Trophoblast cell (in vitro differentiated cells and primary cell): ENCODE results near the gene CDAN1.

Experiments used
- DNase-seq, 2 donors: peaks; one replicate each; pipeline ENCODE4 v3.0.0-alpha.2; 2016
- H2AFZ ChIP-seq: 2 replicates; pipeline ENCODE4 v1.6.1; 2013; ENCODE audit warnings: low read length, moderate library complexity, mild to moderate bottlenecking; ENCODE audit not compliant: insufficient read depth, poor library complexity
- H2AK5ac ChIP-seq: 2 replicates; pipeline ENCODE4 v1.6.1; 2013; ENCODE audit warnings: mild to moderate bottlenecking, low read length
- H2BK120ac ChIP-seq: 2 replicates; pipeline ENCODE4 v1.6.1; 2013; ENCODE audit warnings: low read length, mild to moderate bottlenecking, moderate library complexity; ENCODE audit not compliant: insufficient read depth, poor library complexity
- H2BK12ac ChIP-seq: 2 replicates; pipeline ENCODE4 v1.6.1; 2013; ENCODE audit warnings: mild to moderate bottlenecking, low read length, moderate library complexity
- H2BK5ac ChIP-seq: 2 replicates; pipeline ENCODE4 v1.6.1; 2013; ENCODE audit warnings: low read length, low read depth, moderate library complexity, mild to moderate bottlenecking; ENCODE audit not compliant: poor library complexity
- H3K14ac ChIP-seq: 2 replicates; pipeline ENCODE4 v1.6.1; 2013; ENCODE audit warnings: mild to moderate bottlenecking, low read length
- H3K18ac ChIP-seq: 2 replicates; pipeline ENCODE4 v1.6.1; 2013; ENCODE audit warnings: mild to moderate bottlenecking, low read length
- H3K23ac ChIP-seq: 2 replicates; pipeline ENCODE4 v1.6.1; 2013; ENCODE audit warnings: low read length
- H3K27ac ChIP-seq: 2 replicates; pipeline ENCODE4 v1.5.1; 2013; ENCODE audit warnings: low read depth, mild to moderate bottlenecking, inconsistent platforms, low read length, moderate library complexity
- H3K27me3 ChIP-seq: 2 replicates; pipeline ENCODE4 v1.6.1; 2013; ENCODE audit warnings: inconsistent platforms, mild to moderate bottlenecking, low read length, moderate library complexity; ENCODE audit not compliant: insufficient read depth
- H3K36me3 ChIP-seq, 2 experiments: 1 replicate in 1 of 2; 2 replicates in 1 of 2; pipeline ENCODE4 v1.6.1; 2013; ENCODE audit warnings: low read length in 2 of 2, mild to moderate bottlenecking in 2 of 2, moderate library complexity in 1 of 2; ENCODE audit not compliant: insufficient read depth in 2 of 2, control insufficient read depth in 1 of 2
- H3K4ac ChIP-seq: 2 replicates; pipeline ENCODE4 v1.6.1; 2013; ENCODE audit warnings: low read depth, mild to moderate bottlenecking, low read length, moderate library complexity
- H3K4me1 ChIP-seq, 2 experiments: 1 replicate in 1 of 2; 2 replicates in 1 of 2; pipeline ENCODE4 v1.6.1; 2013; ENCODE audit warnings: low read length in 2 of 2, mild to moderate bottlenecking in 2 of 2, moderate library complexity in 1 of 2; ENCODE audit not compliant: insufficient read depth in 2 of 2, control insufficient read depth in 1 of 2
- H3K4me2 ChIP-seq: 2 replicates; pipeline ENCODE4 v1.6.1; 2013; ENCODE audit warnings: inconsistent platforms, mild to moderate bottlenecking, low read length, moderate library complexity
- H3K4me3 ChIP-seq: 2 replicates; pipeline ENCODE4 v1.5.1; 2013; ENCODE audit warnings: mild to moderate bottlenecking, low read depth, low read length, inconsistent platforms
- H3K79me1 ChIP-seq: one replicate; pipeline ENCODE4 v1.6.1; 2013; ENCODE audit warnings: low read length
- H3K79me2 ChIP-seq: 2 replicates; pipeline ENCODE4 v1.6.1; 2013; ENCODE audit warnings: low read length, mild to moderate bottlenecking; ENCODE audit not compliant: control insufficient read depth, insufficient read depth, poor library complexity
- H3K9ac ChIP-seq: 2 replicates; pipeline ENCODE4 v1.6.1; 2013; ENCODE audit warnings: mild to moderate bottlenecking, low read length
- H3K9me3 ChIP-seq: 2 replicates; pipeline ENCODE4 v1.6.1; 2013; ENCODE audit warnings: low read depth, mild to moderate bottlenecking, control low read depth, inconsistent platforms, low read length; ENCODE audit not compliant: insufficient read depth
- H4K12ac ChIP-seq: 2 replicates; pipeline ENCODE4 v1.6.1; 2013; ENCODE audit warnings: low read depth, mild to moderate bottlenecking, low read length, moderate library complexity
- H4K8ac ChIP-seq: 2 replicates; pipeline ENCODE4 v1.6.1; 2013; ENCODE audit warnings: low read depth, mild to moderate bottlenecking, low read length, moderate library complexity
- H4K91ac ChIP-seq: one replicate; pipeline ENCODE4 v1.6.1; 2013; ENCODE audit warnings: low read depth, mild to moderate bottlenecking, low read length, moderate library complexity
- WGBS: extraction: QIAGEN DNeasy Blood & Tissue Kit; methylation state at CpG from one replicate; pipeline ENCODE4 v1.1.7; 2013; ENCODE audit warnings: missing lambda C conversion rate; ENCODE audit not compliant: insufficient read length, insufficient coverage; ENCODE audit errors: extremely low coverage; 5-methylcytosine and 5-hydroxymethylcytosine counted together

Gene CDAN1

GRCh38 chr15:42742149-42742548, 5.2 kb upstream of the CDAN1 start:
- Histone ChIP-seq H3K79me2 (peaks cover 1% of the 10 kb centered on the region), H2AK5ac (no peak overlapping the region), H4K91ac (no peak overlapping the region), H3K27ac (no peak overlapping the region), H3K9me3 (no peaks in the 10 kb centered on the region), H4K12ac (no peak overlapping the region), H3K23ac (no peak overlapping the region), H3K4ac (no peak overlapping the region), H3K18ac (no peak overlapping the region), H3K14ac (no peak overlapping the region), H2AFZ (no peak overlapping the region), H3K9ac (no peak overlapping the region), H4K8ac (no peak overlapping the region), H3K4me1 (peaks cover 2% of the 10 kb centered on the region in 2 experiments), H3K4me3 (no peak overlapping the region), H3K27me3 (no peaks in the 10 kb centered on the region), H2BK120ac (no peak overlapping the region), H2BK5ac (no peak overlapping the region), H3K4me2 (no peak overlapping the region), H3K79me1 (peaks cover 2% of the 10 kb centered on the region), H3K36me3 (peaks cover 0 to 2% of the 10 kb centered on the region in 2 experiments), H2BK12ac (no peak overlapping the region)
- no peak for DNase-seq
- WGBS: no CpG with 5 or more reads among the region's 4 CpGs

GRCh38 chr15:42741710-42742109, 4.8 kb upstream of the CDAN1 start:
- Histone ChIP-seq H3K14ac (no peak overlapping the region), H4K8ac (no peak overlapping the region), H3K23ac (no peak overlapping the region), H3K27ac (no peak overlapping the region), H2AFZ (no peak overlapping the region), H3K27me3 (no peaks in the 10 kb centered on the region), H4K91ac (no peak overlapping the region), H3K4me3 (no peak overlapping the region), H3K79me1 (peaks cover 5% of the 10 kb centered on the region), H3K4me1 (peaks cover 2 to 3% of the 10 kb centered on the region in 2 experiments), H3K9me3 (no peaks in the 10 kb centered on the region), H3K79me2 (peaks cover 3% of the 10 kb centered on the region), H3K18ac (no peak overlapping the region), H2BK120ac (no peak overlapping the region), H3K4me2 (no peak overlapping the region), H2AK5ac (no peak overlapping the region), H3K36me3 (peaks cover 0 to 2% of the 10 kb centered on the region in 2 experiments), H3K9ac (no peak overlapping the region), H2BK5ac (no peak overlapping the region), H2BK12ac (no peak overlapping the region), H4K12ac (no peak overlapping the region), H3K4ac (no peak overlapping the region)
- DNase-seq: no peak
- WGBS: no CpG with 5 or more reads among the region's 2 CpGs

GRCh38 chr15:42737529-42738328, 801 bp upstream of the CDAN1 start:
- H3K79me2 ChIP-seq: peaks cover 5% of the 10 kb centered on the region
- no peak overlapping the region for H2AFZ ChIP-seq
- H3K9ac ChIP-seq: no peak overlapping the region
- peak overlapping the region; percentile 79 for H4K91ac ChIP-seq
- H3K4ac ChIP-seq: no peak overlapping the region
- H3K14ac ChIP-seq: no peak overlapping the region
- H3K4me1 ChIP-seq: peaks cover 4 to 6% of the 10 kb centered on the region in 2 experiments
- peak overlapping the region; percentile 99 for H4K8ac ChIP-seq
- H2BK5ac ChIP-seq: no peak overlapping the region
- WGBS: no CpG with 5 or more reads among the region's 21 CpGs
- no peaks in the 10 kb centered on the region for H3K9me3 ChIP-seq
- H2BK12ac ChIP-seq: no peak overlapping the region
- H2BK120ac ChIP-seq: peak overlapping the region; percentile 87
- peak; percentile 49 to 86 for DNase-seq
- H3K23ac ChIP-seq: no peak overlapping the region
- peak overlapping the region; percentile 66 for H3K4me2 ChIP-seq
- peaks cover 23 to 24% of the 10 kb centered on the region in 2 experiments for H3K36me3 ChIP-seq
- H3K27ac ChIP-seq: peak overlapping the region; percentile 57
- H2AK5ac ChIP-seq: no peak overlapping the region
- H3K4me3 ChIP-seq: no peak overlapping the region
- H3K27me3 ChIP-seq: no peaks in the 10 kb centered on the region
- no peak overlapping the region for H3K18ac ChIP-seq
- peaks cover 7% of the 10 kb centered on the region for H3K79me1 ChIP-seq
- H4K12ac ChIP-seq: no peak overlapping the region

- H2BK5ac ChIP-seq: peak overlapping the region; percentile 59
- H4K12ac ChIP-seq: peak overlapping the region; percentile 91
- peaks cover 7% of the 10 kb centered on the region for H3K79me1 ChIP-seq
- no peaks in the 10 kb centered on the region for H3K27me3 ChIP-seq
- no CpG with 5 or more reads among the region's 55 CpGs for WGBS
- H4K91ac ChIP-seq: peak overlapping the region; percentile 65
- H3K4me2 ChIP-seq: peak overlapping the region; percentile 91
- H4K8ac ChIP-seq: peak overlapping the region; percentile 99
- H2BK12ac ChIP-seq: peak overlapping the region; percentile 11
- no peaks in the 10 kb centered on the region for H3K9me3 ChIP-seq
- H3K4me1 ChIP-seq: peaks cover 4 to 6% of the 10 kb centered on the region in 2 experiments
- H3K79me2 ChIP-seq: peaks cover 5% of the 10 kb centered on the region
- peak overlapping the region; percentile 85 for H3K9ac ChIP-seq
- peak overlapping the region; percentile 37 for H3K27ac ChIP-seq
- H3K14ac ChIP-seq: peak overlapping the region; percentile 78
- H3K36me3 ChIP-seq: peaks cover 35 to 38% of the 10 kb centered on the region in 2 experiments
- H3K18ac ChIP-seq: peak overlapping the region; percentile 98
- peak overlapping the region; percentile 92 for H2BK120ac ChIP-seq
- no peak overlapping the region for H3K23ac ChIP-seq
- peak overlapping the region; percentile 96 for H3K4me3 ChIP-seq
- H2AK5ac ChIP-seq: no peak overlapping the region
- DNase-seq: peak in 1 of 2 donors; percentile 21
- peak overlapping the region; percentile 87 for H3K4ac ChIP-seq
- peak overlapping the region; percentile 99 for H2AFZ ChIP-seq
These were observed 643 bp downstream of the CDAN1 start for GRCh38 chr15:42736178-42736792.
